ENCODE measurements around the gene VPS8. TPM values are rescaled to one million over a fixed set of nuclear protein-coding genes. Genes with fewer than 3 reads are reported as not detected.

VPS8 gene
- total RNA-seq, 1 donor from 2014 or later: 83.9 TPM

DNA sequence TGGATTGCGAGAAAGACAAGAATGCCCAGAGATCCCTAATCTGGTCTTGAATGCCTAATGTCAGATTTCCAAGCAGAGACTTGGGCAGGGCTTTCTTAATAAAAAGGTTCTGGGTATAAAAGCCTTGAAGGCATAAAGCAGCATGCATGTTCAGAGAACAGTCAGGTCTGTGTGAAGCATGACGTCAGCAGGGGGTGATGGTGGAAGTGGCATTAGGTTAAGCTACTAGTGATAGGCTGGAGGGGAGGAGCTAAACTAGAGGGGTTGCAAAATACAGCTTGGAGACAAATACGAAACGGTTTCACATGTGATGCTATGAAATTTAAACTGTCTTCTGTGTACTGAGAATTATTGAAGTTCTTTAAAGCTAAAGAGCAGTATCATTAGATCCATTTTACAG lies 125.6 kb downstream of the VPS8 start:
- Histone ChIP-seq H3K27me3 (ENCODE audit: low read depth) (no peaks in the 10 kb centered on the region), H3K36me3 (peaks cover 45% of the 10 kb centered on the region), H3K4me1 (no peaks in the 10 kb centered on the region), H3K4me3 (no peak overlapping the region), H3K27ac (replicated peaks) (no peak overlapping the region), H3K9me3 (replicated peaks) (no peaks in the 10 kb centered on the region)
- TF ChIP-seq, protein P1, sequence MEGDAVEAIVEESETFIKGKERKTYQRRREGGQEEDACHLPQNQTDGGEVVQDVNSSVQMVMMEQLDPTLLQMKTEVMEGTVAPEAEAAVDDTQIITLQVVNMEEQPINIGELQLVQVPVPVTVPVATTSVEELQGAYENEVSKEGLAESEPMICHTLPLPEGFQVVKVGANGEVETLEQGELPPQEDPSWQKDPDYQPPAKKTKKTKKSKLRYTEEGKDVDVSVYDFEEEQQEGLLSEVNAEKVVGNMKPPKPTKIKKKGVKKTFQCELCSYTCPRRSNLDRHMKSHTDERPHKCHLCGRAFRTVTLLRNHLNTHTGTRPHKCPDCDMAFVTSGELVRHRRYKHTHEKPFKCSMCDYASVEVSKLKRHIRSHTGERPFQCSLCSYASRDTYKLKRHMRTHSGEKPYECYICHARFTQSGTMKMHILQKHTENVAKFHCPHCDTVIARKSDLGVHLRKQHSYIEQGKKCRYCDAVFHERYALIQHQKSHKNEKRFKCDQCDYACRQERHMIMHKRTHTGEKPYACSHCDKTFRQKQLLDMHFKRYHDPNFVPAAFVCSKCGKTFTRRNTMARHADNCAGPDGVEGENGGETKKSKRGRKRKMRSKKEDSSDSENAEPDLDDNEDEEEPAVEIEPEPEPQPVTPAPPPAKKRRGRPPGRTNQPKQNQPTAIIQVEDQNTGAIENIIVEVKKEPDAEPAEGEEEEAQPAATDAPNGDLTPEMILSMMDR (IDR thresholded peaks at IDR 0.05; ENCODE audit: borderline replicate concordance): no peak
- DNase-seq: no peak
- intact Hi-C loops (cut with micrococcal nuclease): no loop called here

DNA sequence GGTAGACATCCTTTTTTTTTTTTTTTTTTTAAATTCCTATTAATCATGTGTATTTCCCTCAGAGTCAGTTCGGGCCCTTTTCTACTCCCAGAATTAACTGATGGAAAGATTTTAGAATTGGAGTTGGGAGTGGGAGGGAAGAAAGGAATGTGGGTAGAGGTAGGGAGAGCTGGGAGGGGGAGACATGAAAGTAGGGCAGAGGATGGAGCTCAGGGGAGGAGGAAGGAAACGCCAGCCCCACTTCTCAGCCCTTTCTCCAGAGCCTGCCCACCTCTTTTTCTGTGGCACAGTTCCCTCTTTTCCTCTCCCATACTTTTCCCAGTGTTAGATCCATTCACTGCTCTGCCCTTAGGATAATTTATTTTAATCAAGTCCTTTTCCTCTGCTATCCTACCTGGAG lies 129.4 kb downstream of the VPS8 start:
- no peaks in the 10 kb centered on the region for H3K4me1 ChIP-seq
- H3K4me3 ChIP-seq: no peak overlapping the region
- peaks cover 36% of the 10 kb centered on the region for H3K36me3 ChIP-seq
- TF ChIP-seq, protein P1 (IDR thresholded peaks at IDR 0.05; ENCODE audit: borderline replicate concordance): no peak
- no peaks in the 10 kb centered on the region for H3K27me3 ChIP-seq (ENCODE audit: low read depth)
- no peak overlapping the region for H3K27ac ChIP-seq (replicated peaks)
- intact Hi-C loops (cut with micrococcal nuclease): no loop called here
- no peaks in the 10 kb centered on the region for H3K9me3 ChIP-seq (replicated peaks)
- DNase-seq: no peak

DNA sequence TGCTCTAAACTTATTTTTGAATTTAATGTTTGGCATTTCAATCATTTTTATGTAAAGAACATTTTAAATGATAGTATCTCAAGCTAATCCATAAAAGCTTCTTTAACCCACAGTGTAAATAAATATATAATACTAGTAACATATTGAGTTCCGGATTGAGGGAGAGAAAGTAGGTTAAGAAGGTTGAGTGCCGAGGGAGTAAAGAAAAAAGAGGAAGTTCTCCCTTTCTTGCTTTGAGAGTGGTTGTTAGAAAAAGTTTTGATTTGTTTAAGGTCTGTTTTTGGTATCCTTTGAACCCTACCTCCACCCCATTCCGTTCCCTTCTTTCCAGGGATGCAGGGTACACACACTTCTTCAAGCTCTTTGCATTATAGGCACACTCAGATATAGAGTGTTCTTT lies 130.8 kb downstream of the VPS8 start:
- intact Hi-C loops (cut with micrococcal nuclease): no loop called here
- Histone ChIP-seq H3K36me3 (peaks cover 29% of the 10 kb centered on the region), H3K4me3 (no peak overlapping the region), H3K9me3 (replicated peaks) (no peaks in the 10 kb centered on the region), H3K27ac (replicated peaks) (no peak overlapping the region), H3K27me3 (ENCODE audit: low read depth) (no peaks in the 10 kb centered on the region), H3K4me1 (peaks cover 7% of the 10 kb centered on the region)
- TF ChIP-seq, protein P1 (IDR thresholded peaks at IDR 0.05; ENCODE audit: borderline replicate concordance): no peak
- no peak for DNase-seq

DNA sequence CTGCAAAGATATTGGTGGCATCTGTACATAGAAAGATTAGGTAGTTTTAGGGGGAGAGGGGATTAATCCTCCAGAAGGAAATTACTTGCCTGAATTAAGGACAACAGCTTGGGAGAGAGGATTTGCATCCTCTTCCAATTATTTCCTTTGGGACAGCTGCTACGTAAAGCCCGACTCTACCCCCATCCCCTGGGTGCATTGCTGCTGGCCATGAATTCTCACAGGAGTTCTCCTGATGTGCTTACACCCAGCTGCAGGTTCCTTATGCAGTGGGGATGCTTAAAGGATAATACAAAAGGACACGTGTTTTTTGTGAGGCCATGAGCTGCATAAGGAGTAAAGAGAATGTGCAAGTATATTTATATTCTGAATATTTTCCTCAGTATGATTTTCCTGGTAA lies 132.3 kb downstream of the VPS8 start:
- TF ChIP-seq, protein P1 (IDR thresholded peaks at IDR 0.05; ENCODE audit: borderline replicate concordance): no peak
- Histone ChIP-seq H3K36me3 (peaks cover 21% of the 10 kb centered on the region), H3K27ac (replicated peaks) (no peak overlapping the region), H3K27me3 (ENCODE audit: low read depth) (no peaks in the 10 kb centered on the region), H3K9me3 (replicated peaks) (no peaks in the 10 kb centered on the region), H3K4me3 (no peak overlapping the region), H3K4me1 (peaks cover 7% of the 10 kb centered on the region)
- intact Hi-C loops (cut with micrococcal nuclease): no loop called here
- DNase-seq: no peak

DNA sequence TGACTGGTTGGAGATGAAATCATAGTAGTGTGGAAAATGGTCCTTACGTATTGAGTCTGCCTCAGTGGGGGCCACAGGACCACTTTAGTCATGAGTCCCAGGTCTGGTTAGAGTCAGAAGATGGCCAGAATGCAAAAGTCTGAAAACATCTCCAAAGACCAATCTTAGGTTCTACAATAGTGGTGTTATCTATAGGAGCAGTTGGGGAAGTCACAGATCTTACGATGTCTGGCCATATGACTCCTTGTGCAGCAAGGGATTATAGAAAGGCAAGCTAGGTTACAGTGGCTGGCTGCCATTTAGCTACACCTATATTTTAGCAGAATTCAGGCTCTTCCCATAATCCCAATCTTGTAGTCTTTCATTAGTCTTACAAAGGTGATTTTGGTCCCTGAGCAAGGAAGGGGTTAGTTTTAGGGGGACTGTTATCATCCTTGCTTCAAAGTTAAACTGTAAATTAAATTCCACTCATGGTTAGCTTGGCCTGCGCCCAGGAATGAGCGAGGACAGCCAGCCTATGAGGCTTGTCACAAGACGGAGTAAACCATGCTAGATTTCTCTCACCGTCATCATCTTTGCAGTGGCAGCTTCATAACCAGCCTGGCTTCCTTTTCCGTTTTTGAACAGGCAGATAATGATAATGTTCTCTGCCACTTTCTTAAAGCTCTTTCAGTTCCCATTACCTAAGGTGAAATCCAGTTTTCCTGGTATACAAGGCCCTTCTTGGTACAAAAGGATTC lies 134.1 kb downstream of the VPS8 start:
- H3K27ac ChIP-seq (replicated peaks): peak overlapping the region; percentile 37
- intact Hi-C loops (cut with micrococcal nuclease): no loop called here
- H3K36me3 ChIP-seq: peaks cover 12% of the 10 kb centered on the region
- no peaks in the 10 kb centered on the region for H3K27me3 ChIP-seq (ENCODE audit: low read depth)
- peak; percentile 25 for DNase-seq
- H3K9me3 ChIP-seq (replicated peaks): no peaks in the 10 kb centered on the region
- TF ChIP-seq, protein P1 (IDR thresholded peaks at IDR 0.05; ENCODE audit: borderline replicate concordance): no peak
- H3K4me3 ChIP-seq: no peak overlapping the region
- peaks cover 7% of the 10 kb centered on the region for H3K4me1 ChIP-seq
